K562 (cell line): ENCODE results near the gene ALG12. TPM values are rescaled to one million over a fixed set of nuclear protein-coding genes. Genes with fewer than 3 reads are reported as not detected.

ENCODE experiments used
- CEBPB ChIP-seq: fragments of 450-650 bp; IDR thresholded peaks from 2 replicates; pipeline ENCODE4 v1.6.1; 2016; ENCODE audit warnings: missing genetic modification characterization, missing compliant biosample characterization
- CHAMP1 ChIP-seq: fragments of 450-650 bp; IDR thresholded peaks from 2 replicates; pipeline ENCODE4 v1.6.1; 2016; ENCODE audit warnings: mild to moderate bottlenecking
- CREB5 ChIP-seq: fragments of 250-450 bp; sonication (Bioruptor Pico); IDR thresholded peaks from 2 replicates; pipeline ENCODE4 v1.5.0; 2020; ENCODE audit warnings: mild to moderate bottlenecking
- HBP1 ChIP-seq: fragments of 450-650 bp; formaldehyde crosslinking; IDR thresholded peaks from 2 replicates; pipeline ENCODE4 v1.4.0; 2022; ENCODE audit warnings: missing genetic modification characterization
- LARP7 ChIP-seq: fragments of 450-650 bp; IDR thresholded peaks from 2 replicates; pipeline ENCODE4 v1.6.1; 2016
- MBD2 ChIP-seq: sonication (generic); IDR thresholded peaks from 2 replicates; pipeline ENCODE4 v1.6.1; 2016; ENCODE audit warnings: low read depth, borderline replicate concordance
- MYC ChIP-seq, 2 experiments: fragments of 250-450 bp in 1 of 2; sonication (Bioruptor Pico) in 1 of 2; IDR thresholded peaks; 2 replicates each; pipeline versions ENCODE4 v1.5.1 to v1.6.1; 2012 to 2021; ENCODE audit warnings: low read depth in 2 of 2, borderline replicate concordance in 1 of 2, improper control_type of control experiment in 1 of 2, low read length in 1 of 2, mild to moderate bottlenecking in 1 of 2, moderate library complexity in 1 of 2
- PHF8 ChIP-seq: fragments of 200-600 bp; sonication (generic); IDR thresholded peaks from 2 replicates; pipeline ENCODE4 v1.6.1; 2012; ENCODE audit warnings: mixed run types, mild to moderate bottlenecking, inconsistent platforms, low read length, moderate library complexity, borderline replicate concordance
- SIN3A ChIP-seq, 2 experiments: fragments of 150-350 bp in 1 of 2; IDR thresholded peaks; 2 replicates each; pipeline ENCODE4 v1.6.1; 2011 to 2016; ENCODE audit warnings: borderline replicate concordance in 2 of 2, low read depth in 2 of 2, low read length in 2 of 2, mild to moderate bottlenecking in 2 of 2, moderate library complexity in 2 of 2; ENCODE audit not compliant: control insufficient read depth in 1 of 2
- ZBTB8A ChIP-seq: fragments of 450-650 bp; IDR thresholded peaks from 2 replicates; pipeline ENCODE4 v1.6.1; 2018; ENCODE audit warnings: mild to moderate bottlenecking, moderate library complexity; ENCODE audit not compliant: partially characterized antibody
- ZNF347 ChIP-seq: fragments of 450-650 bp; formaldehyde crosslinking; IDR thresholded peaks from 2 replicates; pipeline ENCODE4 v1.4.0; 2020; ENCODE audit warnings: low read depth, mild to moderate bottlenecking, moderate library complexity
- ZNF707 ChIP-seq: fragments of 250-450 bp; sonication (Bioruptor Pico); conservative IDR thresholded peaks from 2 replicates; pipeline ENCODE4 v1.8.0; 2022; ENCODE audit warnings: inconsistent platforms, mild to moderate bottlenecking, moderate library complexity
- polyA plus RNA-seq, 8 experiments: library from polyadenylated mRNA; depleted of rRNA in 4 of 8; stranded (reverse) in 5 of 8; unstranded in 3 of 8; fragments of >200 nt; fragmentation: Nextera tagmentation in 2 of 8; fragmentation: Illumina TruSeq in 1 of 8; extraction: Ambion mirVana in 2 of 8; extraction: Trizol in 1 of 8; gene quantifications; 2 replicates each; pipeline versions ENCODE4 v1.2.1 to v1.2.3, GENCODE V29; 2011 to 2014; ENCODE audit warnings: inconsistent platforms in 1 of 8, missing spikeins in 1 of 8
- total RNA-seq, 7 experiments: library from RNA; depleted of rRNA in 6 of 7; stranded (reverse); fragments of >200 nt in 6 of 7; fragmentation: Illumina TruSeq in 2 of 7; extraction: Trizol in 2 of 7; gene quantifications; 2 replicates each; pipeline versions ENCODE4 v1.2.1 to v1.2.3, GENCODE V29; 2011 to 2021; ENCODE audit warnings: low replicate concordance in 1 of 7
- TF ChIP-seq, protein P1 (sequence below): sonication (generic); formaldehyde crosslinking; IDR thresholded peaks from 2 replicates; pipeline ENCODE4 v1.4.0; 2020; ENCODE audit warnings: mild to moderate bottlenecking, missing genetic modification reagents
- TF ChIP-seq, protein P2 (sequence below): fragments of 450-650 bp; IDR thresholded peaks from 2 replicates; pipeline ENCODE4 v1.6.1; 2018; ENCODE audit not compliant: partially characterized antibody

Gene ALG12
- total and polyA plus RNA-seq, 9 of the 15 experiments (the other 6 are each of a cell fraction or from before 2014, with no cell fraction given): 0.20 to 8.5 (median 3.4) TPM

DNA sequence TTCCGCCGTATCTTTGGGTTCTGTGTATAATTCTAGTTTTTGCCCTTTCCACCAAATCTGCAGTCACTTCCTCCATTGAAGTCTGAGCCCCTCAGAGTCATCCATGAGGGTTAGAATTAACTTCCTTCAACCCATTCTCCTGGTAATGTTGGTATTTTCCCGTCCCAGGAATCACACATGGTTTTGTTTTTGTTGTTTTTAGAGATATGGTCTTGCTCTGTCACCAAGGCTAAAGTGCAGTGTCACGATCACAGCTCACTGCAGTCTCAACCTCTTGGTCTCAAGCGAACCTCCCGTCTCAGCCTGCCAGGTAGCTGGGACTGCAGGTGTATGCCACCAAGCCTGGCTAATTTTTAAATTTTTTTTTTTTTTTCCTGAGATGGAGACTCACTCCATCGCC lies 45.9 kb downstream of the ALG12 start (continued):
- no peak for TF ChIP-seq CREB5 (CRISPR knock-in tag)
- no peak for TF ChIP-seq HBP1 (CRISPR knock-in tag)
- TF ChIP-seq ZNF347 (CRISPR knock-in tag): no peak
- TF ChIP-seq MYC (IDR thresholded peaks at IDR 0.05; ENCODE audit: low read depth, low read length): 0 out of 2 replicates have a peak, but pooled peaks have one; percentile 23
- TF ChIP-seq MYC (CRISPR knock-in tag; IDR thresholded peaks at IDR 0.05; ENCODE audit: borderline replicate concordance, low read depth): no peak
- no peak for TF ChIP-seq CHAMP1
- no peak for TF ChIP-seq MBD2
- TF ChIP-seq CEBPB (tag): no peak
- no peak for TF ChIP-seq ZNF707 (CRISPR knock-in tag)
- no peak for TF ChIP-seq ZBTB8A
- TF ChIP-seq, protein P1, sequence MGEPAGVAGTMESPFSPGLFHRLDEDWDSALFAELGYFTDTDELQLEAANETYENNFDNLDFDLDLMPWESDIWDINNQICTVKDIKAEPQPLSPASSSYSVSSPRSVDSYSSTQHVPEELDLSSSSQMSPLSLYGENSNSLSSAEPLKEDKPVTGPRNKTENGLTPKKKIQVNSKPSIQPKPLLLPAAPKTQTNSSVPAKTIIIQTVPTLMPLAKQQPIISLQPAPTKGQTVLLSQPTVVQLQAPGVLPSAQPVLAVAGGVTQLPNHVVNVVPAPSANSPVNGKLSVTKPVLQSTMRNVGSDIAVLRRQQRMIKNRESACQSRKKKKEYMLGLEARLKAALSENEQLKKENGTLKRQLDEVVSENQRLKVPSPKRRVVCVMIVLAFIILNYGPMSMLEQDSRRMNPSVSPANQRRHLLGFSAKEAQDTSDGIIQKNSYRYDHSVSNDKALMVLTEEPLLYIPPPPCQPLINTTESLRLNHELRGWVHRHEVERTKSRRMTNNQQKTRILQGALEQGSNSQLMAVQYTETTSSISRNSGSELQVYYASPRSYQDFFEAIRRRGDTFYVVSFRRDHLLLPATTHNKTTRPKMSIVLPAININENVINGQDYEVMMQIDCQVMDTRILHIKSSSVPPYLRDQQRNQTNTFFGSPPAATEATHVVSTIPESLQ: no peak
- TF ChIP-seq LARP7: no peak
- TF ChIP-seq, protein P2, sequence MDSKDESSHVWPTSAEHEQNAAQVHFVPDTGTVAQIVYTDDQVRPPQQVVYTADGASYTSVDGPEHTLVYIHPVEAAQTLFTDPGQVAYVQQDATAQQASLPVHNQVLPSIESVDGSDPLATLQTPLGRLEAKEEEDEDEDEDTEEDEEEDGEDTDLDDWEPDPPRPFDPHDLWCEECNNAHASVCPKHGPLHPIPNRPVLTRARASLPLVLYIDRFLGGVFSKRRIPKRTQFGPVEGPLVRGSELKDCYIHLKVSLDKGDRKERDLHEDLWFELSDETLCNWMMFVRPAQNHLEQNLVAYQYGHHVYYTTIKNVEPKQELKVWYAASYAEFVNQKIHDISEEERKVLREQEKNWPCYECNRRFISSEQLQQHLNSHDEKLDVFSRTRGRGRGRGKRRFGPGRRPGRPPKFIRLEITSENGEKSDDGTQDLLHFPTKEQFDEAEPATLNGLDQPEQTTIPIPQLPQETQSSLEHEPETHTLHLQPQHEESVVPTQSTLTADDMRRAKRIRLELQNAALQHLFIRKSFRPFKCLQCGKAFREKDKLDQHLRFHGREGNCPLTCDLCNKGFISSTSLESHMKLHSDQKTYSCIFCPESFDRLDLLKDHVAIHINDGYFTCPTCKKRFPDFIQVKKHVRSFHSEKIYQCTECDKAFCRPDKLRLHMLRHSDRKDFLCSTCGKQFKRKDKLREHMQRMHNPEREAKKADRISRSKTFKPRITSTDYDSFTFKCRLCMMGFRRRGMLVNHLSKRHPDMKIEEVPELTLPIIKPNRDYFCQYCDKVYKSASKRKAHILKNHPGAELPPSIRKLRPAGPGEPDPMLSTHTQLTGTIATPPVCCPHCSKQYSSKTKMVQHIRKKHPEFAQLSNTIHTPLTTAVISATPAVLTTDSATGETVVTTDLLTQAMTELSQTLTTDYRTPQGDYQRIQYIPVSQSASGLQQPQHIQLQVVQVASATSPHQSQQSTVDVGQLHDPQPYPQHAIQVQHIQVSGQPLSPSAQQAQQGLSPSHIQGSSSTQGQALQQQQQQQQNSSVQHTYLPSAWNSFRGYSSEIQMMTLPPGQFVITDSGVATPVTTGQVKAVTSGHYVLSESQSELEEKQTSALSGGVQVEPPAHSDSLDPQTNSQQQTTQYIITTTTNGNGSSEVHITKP: peak; percentile 41
- TF ChIP-seq SIN3A (IDR thresholded peaks at IDR 0.05; ENCODE audit: borderline replicate concordance in 2 of 2, control insufficient read depth in 1 of 2, low read depth in 2 of 2, low read length in 2 of 2): no peak
- TF ChIP-seq PHF8: no peak
